Coronary artery (tissue), 2 donors: ENCODE measurements around the gene TMEM252.
A peak's percentile ranks its signal among the peaks of the same experiment; 100 is the strongest.

ENCODE experiments used
- DNase-seq: peaks from one replicate; pipeline ENCODE4 v3.0.0-alpha.2; 2017; ENCODE audit warnings: low spot score
- H3K27ac ChIP-seq, 2 donors: fragments of 200-600 bp; sonication (generic); one replicate each; pipeline ENCODE4 v1.5.1; 2016 to 2019
- H3K4me3 ChIP-seq: fragments of 200-600 bp; sonication (generic); 2 replicates; pipeline ENCODE4 v1.5.1; 2016; ENCODE audit warnings: mild to moderate bottlenecking, moderate library complexity
- TF ChIP-seq, protein P1 (sequence below): fragments of 200-600 bp; sonication (generic); IDR thresholded peaks from one replicate; pipeline ENCODE4 v1.5.1; 2019; ENCODE audit warnings: antibody characterized with exemption

Gene TMEM252, protein sequence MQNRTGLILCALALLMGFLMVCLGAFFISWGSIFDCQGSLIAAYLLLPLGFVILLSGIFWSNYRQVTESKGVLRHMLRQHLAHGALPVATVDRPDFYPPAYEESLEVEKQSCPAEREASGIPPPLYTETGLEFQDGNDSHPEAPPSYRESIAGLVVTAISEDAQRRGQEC

DNA sequence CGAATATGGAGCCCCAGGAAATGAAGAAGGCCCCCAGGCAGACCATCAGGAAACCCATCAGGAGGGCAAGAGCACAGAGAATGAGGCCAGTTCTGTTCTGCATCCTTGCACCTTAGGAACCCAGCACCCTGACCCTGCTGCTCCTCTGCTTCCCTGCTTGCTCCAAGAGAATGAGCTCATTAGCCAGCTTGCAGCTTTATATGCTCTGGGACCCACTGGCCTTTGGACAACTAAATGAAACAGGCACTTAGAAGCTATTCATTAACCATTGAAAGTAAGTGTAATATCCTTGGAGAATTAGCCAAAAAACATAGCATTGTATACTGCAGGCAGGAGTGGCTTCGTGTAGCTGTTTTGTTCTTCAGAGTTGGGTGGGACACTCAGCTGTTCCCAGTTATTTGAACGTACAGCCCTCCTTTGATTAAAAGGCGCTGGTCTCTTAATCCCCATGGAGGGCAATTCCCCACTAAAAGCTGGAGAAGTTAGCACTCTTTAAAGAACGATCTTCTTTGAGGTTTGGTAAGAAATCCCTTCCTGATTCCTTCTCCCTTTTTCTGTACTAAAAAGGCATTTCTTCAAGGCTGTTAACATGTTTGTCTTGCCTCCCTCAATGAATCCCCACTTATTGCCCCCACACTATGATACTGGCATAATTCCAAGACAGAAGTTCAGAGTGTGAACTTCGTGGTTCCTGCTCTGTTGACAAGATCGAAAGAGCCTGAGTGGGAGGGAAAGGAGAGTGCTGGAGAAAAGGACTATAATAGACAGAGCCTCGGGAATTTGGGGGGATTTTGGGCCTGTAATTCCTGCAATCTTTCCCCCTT is at the start of gene TMEM252:
Gene TMEM252 (minus strand): TSS at position 172 of the 824 bp plus-strand sequence. CDS start 69 bp downstream, at position 103.
- DNase-seq = no peak
- TF ChIP-seq, protein P1, sequence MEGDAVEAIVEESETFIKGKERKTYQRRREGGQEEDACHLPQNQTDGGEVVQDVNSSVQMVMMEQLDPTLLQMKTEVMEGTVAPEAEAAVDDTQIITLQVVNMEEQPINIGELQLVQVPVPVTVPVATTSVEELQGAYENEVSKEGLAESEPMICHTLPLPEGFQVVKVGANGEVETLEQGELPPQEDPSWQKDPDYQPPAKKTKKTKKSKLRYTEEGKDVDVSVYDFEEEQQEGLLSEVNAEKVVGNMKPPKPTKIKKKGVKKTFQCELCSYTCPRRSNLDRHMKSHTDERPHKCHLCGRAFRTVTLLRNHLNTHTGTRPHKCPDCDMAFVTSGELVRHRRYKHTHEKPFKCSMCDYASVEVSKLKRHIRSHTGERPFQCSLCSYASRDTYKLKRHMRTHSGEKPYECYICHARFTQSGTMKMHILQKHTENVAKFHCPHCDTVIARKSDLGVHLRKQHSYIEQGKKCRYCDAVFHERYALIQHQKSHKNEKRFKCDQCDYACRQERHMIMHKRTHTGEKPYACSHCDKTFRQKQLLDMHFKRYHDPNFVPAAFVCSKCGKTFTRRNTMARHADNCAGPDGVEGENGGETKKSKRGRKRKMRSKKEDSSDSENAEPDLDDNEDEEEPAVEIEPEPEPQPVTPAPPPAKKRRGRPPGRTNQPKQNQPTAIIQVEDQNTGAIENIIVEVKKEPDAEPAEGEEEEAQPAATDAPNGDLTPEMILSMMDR = no peak
- Histone ChIP-seq H3K4me3 (no peak within 1 kb of the TSS), H3K27ac (peak within 1 kb of the TSS; percentile 57 to 88)

DNA sequence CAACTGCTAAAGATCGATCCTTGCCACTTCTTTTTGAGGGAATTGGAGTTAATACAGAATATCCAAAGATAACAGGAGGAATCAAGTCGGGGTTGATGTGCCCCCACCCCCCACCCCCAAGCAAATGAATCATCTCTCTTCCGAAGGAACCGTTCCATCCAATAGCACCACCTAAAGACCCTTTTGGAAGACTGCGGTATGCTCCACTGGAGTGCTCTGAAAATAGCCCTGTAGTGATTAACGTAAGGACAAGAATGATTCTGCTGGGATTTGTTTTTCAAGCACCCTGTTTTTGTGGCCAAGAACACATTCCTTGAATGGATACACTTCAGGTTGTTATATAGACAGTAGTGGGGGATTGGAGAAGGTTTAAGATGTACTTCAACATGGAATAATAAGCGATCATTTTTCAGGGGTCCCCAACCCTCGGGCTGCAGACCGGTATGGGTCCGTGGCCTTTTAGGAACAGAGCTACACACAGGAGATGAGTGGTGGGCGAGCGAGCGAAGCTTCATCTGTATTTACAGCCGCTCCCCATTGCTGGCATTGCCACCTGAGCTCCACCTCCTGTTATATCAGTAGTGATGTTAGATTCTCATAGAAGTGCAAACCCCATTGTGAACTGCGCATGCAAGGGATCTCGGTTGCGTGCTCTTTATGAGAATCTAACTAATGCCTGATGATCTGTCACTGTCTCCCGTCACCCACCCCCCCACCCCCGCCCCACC is 44.5 kb upstream of the TMEM252 start:
- Histone ChIP-seq H3K4me3 (no peak overlapping the region), H3K27ac (no peak overlapping the region)
- TF ChIP-seq, protein P1 = no peak
- no peak for DNase-seq

DNA sequence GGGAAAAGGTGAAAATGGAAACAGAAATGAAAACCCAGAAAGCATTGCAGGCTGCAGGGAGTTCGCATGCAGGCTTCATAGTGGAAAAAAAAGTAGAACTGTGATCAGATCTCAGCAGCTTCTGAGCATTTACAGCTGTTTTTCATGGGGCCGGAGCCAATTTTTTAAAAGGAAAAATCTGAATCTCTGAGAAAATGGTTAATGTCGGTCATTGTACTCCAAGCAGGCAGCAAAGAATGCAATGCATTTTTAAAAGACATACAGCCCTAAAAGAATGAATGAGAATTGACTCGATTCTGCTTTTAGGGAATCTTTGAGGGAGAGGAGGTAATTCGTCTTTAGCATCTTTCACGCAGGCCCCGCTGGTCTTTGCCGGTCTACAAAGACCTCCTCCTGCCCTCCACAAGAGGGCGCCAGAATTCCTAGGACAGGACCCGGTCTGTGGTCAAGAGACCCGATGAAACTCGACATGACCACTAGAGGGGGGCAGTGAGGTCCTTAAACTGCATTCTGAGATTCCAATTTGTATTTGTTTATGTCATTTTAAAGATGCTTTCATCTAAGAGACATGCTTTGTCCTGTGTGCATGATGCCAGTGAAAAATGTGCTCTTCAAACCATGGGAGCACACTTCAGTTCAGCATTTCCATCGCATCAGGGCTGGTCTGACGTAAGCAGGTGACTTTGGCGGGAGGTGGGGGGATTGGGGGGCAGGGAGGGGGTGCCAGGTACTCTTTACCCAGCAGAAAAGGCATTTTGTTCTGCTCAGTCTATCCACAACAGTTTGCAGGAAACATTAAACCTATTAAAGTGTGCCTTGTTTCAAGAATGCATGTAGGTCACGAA is 43.7 kb upstream of the TMEM252 start:
- peak; percentile 85 for DNase-seq
- H3K27ac ChIP-seq = no peak overlapping the region
- peak overlapping the region; percentile 12 for H3K4me3 ChIP-seq
- TF ChIP-seq, protein P1 = peak; percentile 97

DNA sequence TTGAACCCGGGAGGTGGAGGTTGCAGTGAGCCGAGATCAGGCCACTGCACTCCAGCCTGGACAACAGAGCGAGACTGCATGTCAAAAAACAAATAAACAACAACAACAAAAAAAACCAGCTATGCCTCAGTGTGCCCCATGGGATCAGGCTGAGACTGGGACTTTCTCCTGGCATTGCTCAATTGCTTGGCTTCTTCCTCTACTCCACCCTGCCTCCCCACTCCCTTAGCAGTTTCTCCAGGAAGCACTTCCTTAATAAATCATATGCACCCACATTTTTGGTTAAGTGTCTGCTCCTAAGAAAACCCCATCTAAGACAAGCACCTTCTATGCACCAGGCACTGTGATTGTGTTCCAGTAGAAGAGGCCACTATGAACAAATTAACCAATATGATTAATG is 41.0 kb upstream of the TMEM252 start:
- Histone ChIP-seq H3K27ac (no peak overlapping the region), H3K4me3 (no peak overlapping the region)
- TF ChIP-seq, protein P1 = no peak
- DNase-seq = no peak

DNA sequence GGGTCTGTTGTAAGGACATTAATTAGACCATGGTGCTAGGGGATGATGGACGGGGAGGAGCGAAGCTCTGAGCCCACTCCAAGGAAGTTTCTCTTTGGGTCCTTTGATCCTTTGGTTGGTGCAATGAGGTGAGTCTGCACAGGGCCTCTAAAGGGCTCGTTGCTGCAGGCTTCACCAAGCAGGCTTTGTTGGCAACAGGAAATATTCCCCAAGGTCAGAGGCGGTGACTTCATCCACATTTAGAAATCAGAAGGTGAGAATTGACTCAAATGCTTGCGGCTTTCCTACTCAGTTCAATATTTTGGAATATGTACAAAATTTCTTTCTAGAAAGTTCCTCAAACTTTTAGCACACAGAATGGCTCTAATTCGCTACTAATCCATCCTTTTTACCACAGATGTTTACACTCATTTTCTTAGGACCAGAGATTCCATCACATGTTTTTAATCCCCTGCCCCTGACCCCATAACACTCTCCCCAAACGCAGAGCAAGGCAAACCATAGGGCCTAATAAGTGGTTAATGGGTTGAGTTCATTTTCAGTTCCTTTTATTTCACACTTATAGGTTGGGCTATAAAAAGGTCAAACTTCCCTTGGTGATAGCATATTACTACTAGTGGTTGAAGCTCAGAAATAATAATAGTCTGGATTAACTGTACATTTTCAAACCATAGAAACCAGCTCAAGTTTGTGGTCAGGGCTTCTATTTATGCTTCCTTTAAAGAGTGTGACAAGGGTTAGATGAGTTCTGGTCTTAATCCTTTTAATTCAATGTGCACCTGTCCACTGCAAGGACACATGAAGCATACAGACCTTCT is 37.3 kb upstream of the TMEM252 start:
- Histone ChIP-seq H3K27ac (no peak overlapping the region), H3K4me3 (no peak overlapping the region)
- TF ChIP-seq, protein P1 = no peak
- no peak for DNase-seq

DNA sequence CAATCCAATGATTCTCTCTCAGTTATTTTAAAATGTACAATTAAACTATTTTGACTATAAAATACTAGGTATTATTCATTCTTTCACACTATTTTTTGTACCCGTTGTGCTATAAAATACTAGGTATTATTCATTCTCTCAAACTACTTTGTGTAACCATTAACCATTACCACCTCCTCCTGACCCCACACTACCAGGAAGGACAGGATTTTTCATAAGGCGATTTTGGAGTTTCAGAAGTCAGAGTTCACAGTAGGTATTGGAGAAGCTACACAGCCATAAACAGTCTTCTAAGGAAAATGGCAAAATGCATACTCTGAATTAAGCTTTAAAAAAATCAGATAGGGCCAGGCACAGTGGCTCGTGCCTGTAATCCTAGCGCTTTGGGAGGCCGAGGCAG is 35.1 kb upstream of the TMEM252 start:
- Histone ChIP-seq H3K4me3 (no peak overlapping the region), H3K27ac (no peak overlapping the region)
- DNase-seq = no peak
- TF ChIP-seq, protein P1 = no peak
